Frontal cortex (tissue), 4 donors: ENCODE data around the gene CCL16. TPM values are rescaled to one million over a fixed set of nuclear protein-coding genes. Genes with fewer than 3 reads are reported as not detected.

Source experiments
- DNase-seq, 2 donors: peaks; one replicate each; pipeline ENCODE4 v3.0.0; 2012; ENCODE audit warnings: low spot score in 2 of 2
- FAIRE-seq: peaks from 2 replicates; lab custom pipeline; 2012; peaks lifted over from hg19 to GRCh38; lab: Jason Lieb, UNC
- total RNA-seq: library from RNA; depleted of rRNA; stranded (reverse); fragments of >200 nt; gene quantifications from one replicate; pipeline ENCODE4 v1.2.3, GENCODE V29; 2014
- donor health status: control.
- donor health status: control.
- donor health status: control.

CCL16 gene
- total RNA-seq, 1 donor from 2014 or later = not detected

- no peak for FAIRE-seq
- no peak for DNase-seq
Measured at GRCh38 chr17:35991075-35991474, 9.8 kb upstream of the CCL16 start.

- DNase-seq = no peak
- no peak for FAIRE-seq
Measured at GRCh38 chr17:35988164-35988563, 6.9 kb upstream of the CCL16 start.

GRCh38 chr17:35986643-35987042 lies 5.3 kb upstream of the CCL16 start, which contains the start of gene CCL14:
Gene CCL14, minus strand, starts transcription at chr17:35986729. Its CDS starts 80 bp downstream, at chr17:35986649.
- DNase-seq (no peak), FAIRE-seq (no peak)

- DNase-seq (no peak), FAIRE-seq (no peak)
Measured at GRCh38 chr17:35984140-35984539, 2.8 kb upstream of the CCL16 start.

- DNase-seq (no peak), FAIRE-seq (no peak)
Measured at GRCh38 chr17:35982409-35983191, 1.3 kb upstream of the CCL16 start.

GRCh38 chr17:35981908-35982330 lies 622 bp upstream of the CCL16 start:
- DNase-seq (no peak), FAIRE-seq (no peak)

- FAIRE-seq (no peak), DNase-seq (no peak)
Measured at GRCh38 chr17:35978346-35978745, 3.0 kb downstream of the CCL16 start.

GRCh38 chr17:35977509-35977908 lies 3.8 kb downstream of the CCL16 start:
- DNase-seq = no peak
- no peak for FAIRE-seq

GRCh38 chr17:35973333-35974260 lies 7.7 kb downstream of the CCL16 start:
- no peak for DNase-seq
- FAIRE-seq = no peak

- DNase-seq (no peak), FAIRE-seq (no peak)
Measured at GRCh38 chr17:35972945-35973332, 8.4 kb downstream of the CCL16 start.

GRCh38 chr17:35972535-35972934 lies 8.8 kb downstream of the CCL16 start:
- FAIRE-seq (no peak), DNase-seq (no peak)

- no peak for FAIRE-seq
Measured at GRCh38 chr17:35972066-35972465, 9.2 kb downstream of the CCL16 start.

GRCh38 chr17:35969558-35970380 lies 11.5 kb downstream of the CCL16 start:
- DNase-seq (peak; percentile 19 to 61), FAIRE-seq (no peak)

More at GRCh38 chr17:35972066-35972465, 9.2 kb downstream of the CCL16 start:
- DNase-seq = no peak

GRCh38 chr17:35968520-35969054 lies 12.7 kb downstream of the CCL16 start:
- DNase-seq (no peak), FAIRE-seq (no peak)

- no peak for DNase-seq
- no peak for FAIRE-seq
Measured at GRCh38 chr17:35965272-35965671, 16.0 kb downstream of the CCL16 start.

GRCh38 chr17:35963663-35964062 lies 17.6 kb downstream of the CCL16 start:
- no peak for FAIRE-seq
- no peak for DNase-seq

GRCh38 chr17:35953720-35954119 lies 27.6 kb downstream of the CCL16 start:
- DNase-seq (no peak), FAIRE-seq (no peak)

- DNase-seq = no peak
Measured at GRCh38 chr17:35949401-35949800, 31.9 kb downstream of the CCL16 start.

GRCh38 chr17:35948092-35948491 lies 33.2 kb downstream of the CCL16 start:
- DNase-seq = no peak
- no peak for FAIRE-seq

More at GRCh38 chr17:35949401-35949800, 31.9 kb downstream of the CCL16 start:
- FAIRE-seq = no peak
